ENCODE data around the gene CES4A.

The CES4A gene

DNA sequence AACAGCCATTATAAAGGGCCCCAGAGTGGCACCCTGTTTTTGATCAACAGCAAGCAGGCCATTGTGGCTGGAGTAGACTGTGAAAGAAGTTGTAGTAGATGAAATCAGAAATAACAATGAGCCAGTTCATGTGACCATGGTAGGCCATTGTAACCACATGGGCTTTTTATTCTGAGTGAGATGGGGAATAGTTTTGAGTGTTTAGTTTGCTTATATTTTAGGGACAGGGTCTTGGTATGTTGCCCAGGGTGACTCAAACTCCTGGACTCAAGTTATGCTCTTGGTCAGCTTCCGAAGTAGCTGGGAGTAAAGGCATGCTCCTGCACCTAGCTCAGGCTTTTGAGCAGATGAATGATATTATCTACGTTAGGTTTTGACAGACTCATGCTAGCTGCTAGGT, 52.5 kb downstream of the CES4A start:
- in situ Hi-C loops (cut with HindIII; ENCODE audit: low sequenced_read_pairs) = loop anchor here (5.0 kb wide), 3 partner anchors 46 to 104 kb away; partner anchors contain the start of gene CES2

DNA sequence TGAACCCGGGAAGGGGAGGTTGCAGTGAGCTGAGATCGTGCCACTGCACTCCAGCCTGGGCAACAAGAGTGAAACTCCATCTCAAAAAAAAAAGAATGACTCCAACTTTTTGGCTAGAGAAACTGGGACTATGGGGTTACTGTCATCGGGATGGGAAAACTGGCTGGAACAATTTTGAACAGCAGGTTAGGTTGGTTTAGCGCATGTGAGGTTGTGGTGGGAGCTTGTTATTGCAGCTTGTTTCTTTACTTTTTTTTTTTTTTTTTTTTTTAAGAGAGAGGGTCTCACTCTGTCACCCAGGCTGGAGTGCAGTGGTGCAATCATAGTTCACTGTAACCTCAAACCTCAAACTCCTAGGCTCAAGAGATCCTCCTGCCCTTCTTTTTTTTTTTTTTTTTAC, 53.1 kb downstream of the CES4A start:
- in situ Hi-C loops (cut with HindIII; ENCODE audit: low sequenced_read_pairs) = loop anchor here (5.0 kb wide), 3 partner anchors 46 to 104 kb away; partner anchors contain the start of gene CES2

DNA sequence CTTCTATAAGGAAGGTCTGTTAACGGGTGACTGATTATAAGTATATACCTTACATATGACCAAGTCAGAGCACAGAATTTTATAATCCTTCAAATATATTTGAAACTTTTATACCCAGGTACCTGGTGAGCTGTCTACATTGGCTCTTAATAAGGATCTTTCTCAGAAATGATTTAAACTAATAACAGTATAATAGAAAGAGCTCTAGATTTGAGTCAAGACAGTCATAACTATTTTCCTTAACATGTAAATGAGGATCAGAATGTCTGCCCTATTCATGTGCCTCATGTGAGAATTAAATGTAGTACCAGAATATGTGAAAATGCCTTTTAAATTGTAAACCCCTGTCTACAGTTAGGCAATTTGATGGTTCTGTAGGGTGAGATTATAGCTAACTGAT, 55.0 kb downstream of the CES4A start:
- in situ Hi-C loops (cut with HindIII; ENCODE audit: low sequenced_read_pairs) = loop anchor here (5.0 kb wide), 3 partner anchors 44 to 106 kb away; partner anchors contain the start of gene CES2

DNA sequence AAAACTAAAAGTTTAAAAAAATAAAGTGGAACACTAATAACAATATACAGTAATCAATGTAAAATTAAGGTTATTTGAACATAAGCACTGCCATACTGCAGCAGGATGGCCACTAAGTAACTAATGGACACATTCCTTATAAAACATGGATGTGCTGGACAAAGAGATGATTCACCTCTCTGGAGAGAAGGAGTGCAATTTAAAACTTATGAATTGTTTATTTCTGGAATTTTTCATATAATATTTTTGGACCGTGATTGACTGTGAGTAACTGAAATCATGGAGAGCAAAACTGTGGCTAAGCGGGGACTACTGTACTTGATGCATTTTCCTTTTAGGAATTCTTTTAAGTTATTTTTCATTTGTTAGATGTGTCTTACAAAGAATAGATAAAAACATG, 62.4 kb downstream of the CES4A start:
- in situ Hi-C loops (cut with HindIII; ENCODE audit: low sequenced_read_pairs) = no loop called here

DNA sequence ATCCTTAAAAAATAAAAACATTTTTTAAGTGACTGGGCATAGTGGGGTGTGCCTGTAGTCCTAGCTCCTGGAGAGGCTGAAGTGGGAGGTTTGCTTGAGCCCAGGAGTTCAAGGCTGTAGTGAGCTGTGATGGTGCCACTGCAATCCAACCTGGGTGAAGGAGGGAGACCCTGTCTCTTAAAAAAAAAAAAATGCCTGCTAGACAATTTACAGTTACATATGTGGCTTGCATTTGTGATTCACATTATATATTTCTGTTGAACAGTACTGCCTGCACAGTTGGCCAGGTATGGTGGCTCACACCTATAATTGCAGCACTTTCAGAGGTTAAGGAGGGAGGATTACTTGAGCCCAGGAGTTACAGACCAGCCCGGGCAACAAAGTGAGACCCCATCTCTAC, 64.0 kb downstream of the CES4A start:
- in situ Hi-C loops (cut with HindIII; ENCODE audit: low sequenced_read_pairs) = no loop called here

DNA sequence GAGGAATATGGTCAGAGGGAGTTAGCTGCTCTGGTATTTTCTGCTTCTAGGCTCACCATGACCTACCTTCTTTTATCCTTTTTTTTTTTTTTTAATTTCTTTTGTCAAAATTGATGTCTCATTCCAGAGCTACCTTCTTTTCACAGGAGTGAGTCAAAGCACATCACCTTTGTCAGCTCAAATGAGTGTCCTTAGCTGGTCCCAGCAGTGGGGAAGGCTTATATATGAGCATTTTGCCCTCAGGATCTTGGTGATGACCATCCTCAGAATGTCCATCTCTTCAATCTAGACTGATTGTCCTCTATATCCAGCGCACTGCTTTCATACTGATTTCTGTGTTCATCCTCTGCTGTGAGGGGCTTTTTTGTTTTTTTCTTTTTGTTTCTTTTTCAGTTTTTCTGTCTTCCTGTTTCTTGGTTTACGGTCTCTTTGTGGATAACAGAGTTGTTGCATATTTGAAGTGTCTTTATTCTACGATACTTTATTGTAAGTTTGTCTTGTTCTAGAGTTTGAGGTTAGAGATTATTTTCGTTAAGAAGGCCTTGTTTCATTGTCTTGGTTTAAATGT, 65.5 kb downstream of the CES4A start:
- in situ Hi-C loops (cut with HindIII; ENCODE audit: low sequenced_read_pairs) = no loop called here

DNA sequence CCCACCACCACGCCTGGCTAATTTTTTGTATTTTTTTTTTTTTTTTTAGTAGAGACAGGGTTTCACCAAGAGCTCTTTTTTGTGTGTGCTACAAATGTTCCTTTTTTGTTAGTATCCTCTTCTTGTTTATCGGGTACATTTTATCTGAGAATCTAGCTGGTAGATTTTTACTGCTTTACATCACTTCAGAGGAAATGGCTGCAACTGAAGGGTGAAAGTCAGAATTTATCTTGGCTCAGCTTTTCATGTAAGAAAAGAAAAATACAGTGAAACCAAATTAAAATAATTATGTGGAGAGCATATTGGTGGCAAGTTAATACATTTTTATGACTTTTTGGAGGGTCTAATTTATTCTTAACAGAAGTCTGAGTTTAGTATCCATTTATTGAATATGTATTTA, 66.5 kb downstream of the CES4A start:
- in situ Hi-C loops (cut with HindIII; ENCODE audit: low sequenced_read_pairs) = no loop called here

DNA sequence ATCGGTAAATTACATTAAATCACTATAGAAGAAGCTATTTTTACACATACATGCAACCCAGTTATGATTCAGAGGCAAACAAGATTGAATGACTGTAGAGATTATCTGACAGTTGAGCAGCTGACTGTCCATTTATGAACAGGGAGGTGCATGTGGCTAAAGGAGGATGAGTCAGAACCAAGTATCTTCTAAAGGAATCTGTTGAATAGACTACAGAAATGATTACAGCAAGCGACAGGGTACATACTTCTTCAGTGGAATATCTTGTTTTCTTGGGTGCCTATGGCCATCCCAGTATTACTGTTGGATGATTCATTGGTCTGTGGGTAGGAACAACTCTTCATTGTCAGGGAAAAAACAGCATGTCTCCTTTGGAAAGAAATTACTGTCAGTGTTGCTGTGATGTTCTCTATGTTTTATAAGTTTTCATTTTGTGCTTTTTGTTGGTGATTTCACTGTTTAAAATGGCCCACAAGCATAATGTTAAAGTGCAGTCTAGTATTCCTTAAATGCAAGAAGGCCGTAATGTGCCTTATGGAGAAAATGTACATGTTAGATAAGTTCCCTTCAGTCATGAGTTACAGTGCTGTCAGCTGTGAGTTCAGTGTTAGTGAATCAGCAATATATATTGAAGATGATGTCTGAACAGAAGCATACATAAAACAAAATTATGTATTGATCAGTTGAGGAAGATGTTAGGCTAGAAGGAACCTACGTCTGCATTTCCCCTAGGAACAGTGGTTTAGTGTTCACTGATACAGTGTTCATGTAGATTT, 67.5 kb downstream of the CES4A start:
- in situ Hi-C loops (cut with HindIII; ENCODE audit: low sequenced_read_pairs) = no loop called here
